SK-N-SH treated with all-trans-retinoic acid at 6 μM for 48 hours (cell line): ENCODE measurements around the gene TBCA.

ENCODE experiments used
- ATAC-seq: fragments of 200-7000 bp; cut with Tn5 transposase; 3 replicates; pipeline ENCODE4 v1.9.1; 2020; ENCODE audit warnings: mild to moderate bottlenecking, moderate library complexity
- ARNTL ChIP-seq: fragments of 450-650 bp; formaldehyde crosslinking; IDR thresholded peaks from 2 replicates; pipeline ENCODE4 v1.5.0; 2020; ENCODE audit warnings: low read depth, mild to moderate bottlenecking, moderate library complexity, borderline replicate concordance
- BACH2 ChIP-seq: fragments of 250-450 bp; sonication (Bioruptor Pico); IDR thresholded peaks from 2 replicates; pipeline ENCODE4 v1.9.0; 2021; ENCODE audit warnings: mild to moderate bottlenecking, borderline replicate concordance
- CSDC2 ChIP-seq: fragments of 250-450 bp; sonication (Bioruptor Pico); IDR thresholded peaks from 2 replicates; pipeline ENCODE4 v1.5.0; 2020; ENCODE audit warnings: mild to moderate bottlenecking, moderate library complexity
- ESRRG ChIP-seq: fragments of 250-450 bp; sonication (Bioruptor Pico); IDR thresholded peaks from 2 replicates; pipeline ENCODE4 v1.6.1; 2021; ENCODE audit warnings: mild to moderate bottlenecking
- GLIS3 ChIP-seq: fragments of 250-450 bp; sonication (Bioruptor Pico); IDR thresholded peaks from 2 replicates; pipeline ENCODE4 v1.5.0; 2020; ENCODE audit warnings: mild to moderate bottlenecking, moderate library complexity
- ISL1 ChIP-seq: fragments of 250-450 bp; sonication (Bioruptor Pico); IDR thresholded peaks from 2 replicates; pipeline ENCODE4 v2.1.2; 2022; ENCODE audit warnings: mild to moderate bottlenecking, moderate library complexity
- OSR1 ChIP-seq: fragments of 250-450 bp; sonication (Bioruptor Pico); IDR thresholded peaks from 2 replicates; pipeline ENCODE4 v1.8.0; 2022; ENCODE audit warnings: moderate library complexity, mild to moderate bottlenecking, inconsistent platforms
- PPARA ChIP-seq: fragments of 250-450 bp; sonication (Bioruptor Pico); IDR thresholded peaks from 2 replicates; pipeline ENCODE4 v1.5.0; 2020; ENCODE audit warnings: mild to moderate bottlenecking, borderline replicate concordance
- RARB ChIP-seq: fragments of 250-450 bp; sonication (Bioruptor Pico); IDR thresholded peaks from 2 replicates; pipeline ENCODE4 v1.8.0; 2021; ENCODE audit warnings: mild to moderate bottlenecking, moderate library complexity
- SNAI2 ChIP-seq: fragments of 250-450 bp; sonication (Bioruptor Pico); IDR thresholded peaks from 2 replicates; pipeline ENCODE4 v1.5.0; 2020; ENCODE audit warnings: mild to moderate bottlenecking, moderate library complexity
- TCF4 ChIP-seq: fragments of 250-450 bp; sonication (Bioruptor Pico); IDR thresholded peaks from 2 replicates; pipeline ENCODE4 v1.8.0; 2021; ENCODE audit warnings: mild to moderate bottlenecking, moderate library complexity, borderline replicate concordance
- TOX ChIP-seq: fragments of 250-450 bp; sonication (Bioruptor Pico); IDR thresholded peaks from 2 replicates; pipeline ENCODE4 v1.8.0; 2021; ENCODE audit warnings: mild to moderate bottlenecking, moderate library complexity, borderline replicate concordance
- TSHZ2 ChIP-seq: fragments of 250-450 bp; sonication (Bioruptor Pico); IDR thresholded peaks from 2 replicates; pipeline ENCODE4 v1.5.0; 2020; ENCODE audit warnings: mild to moderate bottlenecking, moderate library complexity
- ZC3H10 ChIP-seq: fragments of 250-450 bp; sonication (Bioruptor Pico); IDR thresholded peaks from 2 replicates; pipeline ENCODE4 v1.5.1; 2021; ENCODE audit warnings: mild to moderate bottlenecking, moderate library complexity
- ZFP3 ChIP-seq: fragments of 250-450 bp; sonication (Bioruptor Pico); IDR thresholded peaks from 2 replicates; pipeline ENCODE4 v1.5.0; 2020; ENCODE audit warnings: mild to moderate bottlenecking, moderate library complexity
- ZFP30 ChIP-seq: fragments of 450-650 bp; formaldehyde crosslinking; IDR thresholded peaks from 2 replicates; pipeline ENCODE4 v1.5.0; 2022; ENCODE audit warnings: mild to moderate bottlenecking, moderate library complexity
- ZNF565 ChIP-seq: fragments of 450-650 bp; formaldehyde crosslinking; conservative IDR thresholded peaks from 2 replicates; pipeline ENCODE4 v1.5.0; 2020; ENCODE audit warnings: low read depth, mild to moderate bottlenecking, moderate library complexity
- ZNF8 ChIP-seq: fragments of 450-650 bp; formaldehyde crosslinking; IDR thresholded peaks from 2 replicates; pipeline ENCODE4 v1.5.0; 2020; ENCODE audit warnings: mild to moderate bottlenecking, moderate library complexity
- TF ChIP-seq, protein P1 (sequence below): fragments of 250-450 bp; sonication (Bioruptor Pico); IDR thresholded peaks from 2 replicates; pipeline ENCODE4 v1.5.1; 2020; ENCODE audit warnings: low read depth, mild to moderate bottlenecking, moderate library complexity
- TF ChIP-seq, protein P2 (sequence below): fragments of 250-450 bp; sonication (Bioruptor Pico); IDR thresholded peaks from 2 replicates; pipeline ENCODE4 v1.8.0; 2021; ENCODE audit warnings: low read depth, mild to moderate bottlenecking, moderate library complexity, borderline replicate concordance
- TF ChIP-seq, protein P3 (sequence below): fragments of 250-450 bp; sonication (Bioruptor Pico); IDR thresholded peaks from 2 replicates; pipeline ENCODE4 v1.5.1; 2021; ENCODE audit warnings: mild to moderate bottlenecking, moderate library complexity
- TF ChIP-seq, protein P4 (sequence below): fragments of 250-450 bp; sonication (Bioruptor Pico); IDR thresholded peaks from 2 replicates; pipeline ENCODE4 v1.8.0; 2020; ENCODE audit warnings: mild to moderate bottlenecking, moderate library complexity, borderline replicate concordance

TBCA gene

GRCh38 chr5:77778398-77778797, 2.3 kb upstream of the TBCA start:
- no peak for TF ChIP-seq SNAI2 (CRISPR knock-in tag)
- no peak for TF ChIP-seq TSHZ2 (CRISPR knock-in tag)
- TF ChIP-seq PPARA (CRISPR knock-in tag) = no peak
- TF ChIP-seq RARB (CRISPR knock-in tag) = no peak
- no peak for TF ChIP-seq TOX (CRISPR knock-in tag)
- TF ChIP-seq CSDC2 = no peak
- TF ChIP-seq ZFP30 (CRISPR knock-in tag) = no peak
- no peak for TF ChIP-seq ESRRG (CRISPR knock-in tag)
- TF ChIP-seq OSR1 (CRISPR knock-in tag) = no peak
- TF ChIP-seq ZC3H10 (CRISPR knock-in tag) = no peak
- TF ChIP-seq, protein P1, sequence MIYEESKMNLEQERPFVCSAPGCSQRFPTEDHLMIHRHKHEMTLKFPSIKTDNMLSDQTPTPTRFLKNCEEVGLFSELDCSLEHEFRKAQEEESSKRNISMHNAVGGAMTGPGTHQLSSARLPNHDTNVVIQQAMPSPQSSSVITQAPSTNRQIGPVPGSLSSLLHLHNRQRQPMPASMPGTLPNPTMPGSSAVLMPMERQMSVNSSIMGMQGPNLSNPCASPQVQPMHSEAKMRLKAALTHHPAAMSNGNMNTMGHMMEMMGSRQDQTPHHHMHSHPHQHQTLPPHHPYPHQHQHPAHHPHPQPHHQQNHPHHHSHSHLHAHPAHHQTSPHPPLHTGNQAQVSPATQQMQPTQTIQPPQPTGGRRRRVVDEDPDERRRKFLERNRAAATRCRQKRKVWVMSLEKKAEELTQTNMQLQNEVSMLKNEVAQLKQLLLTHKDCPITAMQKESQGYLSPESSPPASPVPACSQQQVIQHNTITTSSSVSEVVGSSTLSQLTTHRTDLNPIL = no peak
- TF ChIP-seq, protein P2, sequence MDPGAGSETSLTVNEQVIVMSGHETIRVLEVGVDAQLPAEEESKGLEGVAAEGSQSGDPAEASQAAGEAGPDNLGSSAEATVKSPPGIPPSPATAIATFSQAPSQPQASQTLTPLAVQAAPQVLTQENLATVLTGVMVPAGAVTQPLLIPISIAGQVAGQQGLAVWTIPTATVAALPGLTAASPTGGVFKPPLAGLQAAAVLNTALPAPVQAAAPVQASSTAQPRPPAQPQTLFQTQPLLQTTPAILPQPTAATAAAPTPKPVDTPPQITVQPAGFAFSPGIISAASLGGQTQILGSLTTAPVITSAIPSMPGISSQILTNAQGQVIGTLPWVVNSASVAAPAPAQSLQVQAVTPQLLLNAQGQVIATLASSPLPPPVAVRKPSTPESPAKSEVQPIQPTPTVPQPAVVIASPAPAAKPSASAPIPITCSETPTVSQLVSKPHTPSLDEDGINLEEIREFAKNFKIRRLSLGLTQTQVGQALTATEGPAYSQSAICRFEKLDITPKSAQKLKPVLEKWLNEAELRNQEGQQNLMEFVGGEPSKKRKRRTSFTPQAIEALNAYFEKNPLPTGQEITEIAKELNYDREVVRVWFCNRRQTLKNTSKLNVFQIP (CRISPR knock-in tag) = no peak
- TF ChIP-seq, protein P3, sequence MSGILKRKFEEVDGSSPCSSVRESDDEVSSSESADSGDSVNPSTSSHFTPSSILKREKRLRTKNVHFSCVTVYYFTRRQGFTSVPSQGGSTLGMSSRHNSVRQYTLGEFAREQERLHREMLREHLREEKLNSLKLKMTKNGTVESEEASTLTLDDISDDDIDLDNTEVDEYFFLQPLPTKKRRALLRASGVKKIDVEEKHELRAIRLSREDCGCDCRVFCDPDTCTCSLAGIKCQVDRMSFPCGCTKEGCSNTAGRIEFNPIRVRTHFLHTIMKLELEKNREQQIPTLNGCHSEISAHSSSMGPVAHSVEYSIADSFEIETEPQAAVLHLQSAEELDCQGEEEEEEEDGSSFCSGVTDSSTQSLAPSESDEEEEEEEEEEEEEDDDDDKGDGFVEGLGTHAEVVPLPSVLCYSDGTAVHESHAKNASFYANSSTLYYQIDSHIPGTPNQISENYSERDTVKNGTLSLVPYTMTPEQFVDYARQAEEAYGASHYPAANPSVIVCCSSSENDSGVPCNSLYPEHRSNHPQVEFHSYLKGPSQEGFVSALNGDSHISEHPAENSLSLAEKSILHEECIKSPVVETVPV (CRISPR knock-in tag) = no peak
- no peak for ATAC-seq

GRCh38 chr5:77777911-77778310, 1.8 kb upstream of the TBCA start:
- TF ChIP-seq ESRRG (CRISPR knock-in tag) = no peak
- no peak for TF ChIP-seq TSHZ2 (CRISPR knock-in tag)
- no peak for TF ChIP-seq ISL1 (CRISPR knock-in tag)
- no peak for TF ChIP-seq OSR1 (CRISPR knock-in tag)
- TF ChIP-seq PPARA (CRISPR knock-in tag) = no peak
- TF ChIP-seq TCF4 (CRISPR knock-in tag) = no peak
- no peak for TF ChIP-seq TOX (CRISPR knock-in tag)
- no peak for TF ChIP-seq ZC3H10 (CRISPR knock-in tag)
- TF ChIP-seq SNAI2 (CRISPR knock-in tag) = no peak
- no peak for TF ChIP-seq ZNF565 (CRISPR knock-in tag)
- TF ChIP-seq, protein P3 (CRISPR knock-in tag) = no peak
- TF ChIP-seq BACH2 (CRISPR knock-in tag) = no peak
- no peak for TF ChIP-seq RARB (CRISPR knock-in tag)
- no peak for TF ChIP-seq ARNTL (CRISPR knock-in tag)
- no peak for TF ChIP-seq GLIS3 (CRISPR knock-in tag)
- TF ChIP-seq, protein P2 (CRISPR knock-in tag) = no peak
- no peak for TF ChIP-seq ZFP3
- TF ChIP-seq, protein P1 = no peak
- TF ChIP-seq ZNF8 (CRISPR knock-in tag) = no peak
- TF ChIP-seq, protein P4, sequence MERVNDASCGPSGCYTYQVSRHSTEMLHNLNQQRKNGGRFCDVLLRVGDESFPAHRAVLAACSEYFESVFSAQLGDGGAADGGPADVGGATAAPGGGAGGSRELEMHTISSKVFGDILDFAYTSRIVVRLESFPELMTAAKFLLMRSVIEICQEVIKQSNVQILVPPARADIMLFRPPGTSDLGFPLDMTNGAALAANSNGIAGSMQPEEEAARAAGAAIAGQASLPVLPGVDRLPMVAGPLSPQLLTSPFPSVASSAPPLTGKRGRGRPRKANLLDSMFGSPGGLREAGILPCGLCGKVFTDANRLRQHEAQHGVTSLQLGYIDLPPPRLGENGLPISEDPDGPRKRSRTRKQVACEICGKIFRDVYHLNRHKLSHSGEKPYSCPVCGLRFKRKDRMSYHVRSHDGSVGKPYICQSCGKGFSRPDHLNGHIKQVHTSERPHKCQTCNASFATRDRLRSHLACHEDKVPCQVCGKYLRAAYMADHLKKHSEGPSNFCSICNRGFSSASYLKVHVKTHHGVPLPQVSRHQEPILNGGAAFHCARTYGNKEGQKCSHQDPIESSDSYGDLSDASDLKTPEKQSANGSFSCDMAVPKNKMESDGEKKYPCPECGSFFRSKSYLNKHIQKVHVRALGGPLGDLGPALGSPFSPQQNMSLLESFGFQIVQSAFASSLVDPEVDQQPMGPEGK = no peak
- ATAC-seq = no peak
